A673 (cell line): Measurements from ENCODE around the gene PKD1.

Experiments used
- CTCF ChIP-seq: fragments of 300-800, 200-600 bp; sonication (generic); conservative IDR thresholded peaks from 2 replicates; pipeline ENCODE4 v1.5.1; 2017; ENCODE audit warnings: low read depth, mild to moderate bottlenecking, antibody characterized with exemption, low read length, moderate library complexity, mixed read lengths
- EZH2 ChIP-seq: fragments of 200-600 bp; sonication (generic); IDR thresholded peaks from 2 replicates; pipeline ENCODE4 v1.6.1; 2017; ENCODE audit warnings: borderline replicate concordance, low read depth, mild to moderate bottlenecking, mixed read lengths, antibody characterized with exemption, low read length; ENCODE audit not compliant: poor library complexity, severe bottlenecking

GRCh38 chr16:2079311-2079800, 56.3 kb downstream of the PKD1 start:
- TF ChIP-seq CTCF (no peak), EZH2 (no peak)
